Stomach (tissue), 9 donors: ENCODE measurements around the gene PPP4C. TPM values are rescaled to one million over a fixed set of nuclear protein-coding genes. Genes with fewer than 3 reads are reported as not detected.
A peak's percentile ranks its signal among the peaks of the same experiment; 100 is the strongest.

Experiments used
- DNase-seq, 2 donors: peaks; one replicate each; pipeline versions ENCODE4 v3.0.0 to v3.0.0-alpha.2; 2013 to 2019
- H3K27ac ChIP-seq, 5 donors: fragments of 200-600 bp in 4 of 5; sonication (generic) in 4 of 5; one replicate each; pipeline ENCODE4 v1.5.1; 2013 to 2019; ENCODE audit warnings: mild to moderate bottlenecking in 1 of 5, moderate library complexity in 1 of 5
- H3K27me3 ChIP-seq, 3 donors: fragments of 200-600 bp; sonication (generic); one replicate each; pipeline ENCODE4 v1.5.1; 2017 to 2019; ENCODE audit warnings: mixed run types in 1 of 3
- H3K36me3 ChIP-seq, 4 donors: fragments of 200-600 bp; sonication (generic); 1 replicate in 3 of 4; 2 replicates in 1 of 4; pipeline ENCODE4 v1.5.1; 2016 to 2019
- H3K4me1 ChIP-seq, 4 donors: fragments of 200-600 bp; sonication (generic); one replicate each; pipeline ENCODE4 v1.5.1; 2016 to 2019
- H3K4me3 ChIP-seq, 4 donors: fragments of 200-600 bp; sonication (generic) in 3 of 4; one replicate each; pipeline ENCODE4 v1.5.1; 2016 to 2019; ENCODE audit warnings: mild to moderate bottlenecking in 1 of 4
- H3K9me3 ChIP-seq, 4 donors: fragments of 200-600 bp; sonication (generic); one replicate each; pipeline ENCODE4 v1.5.1; 2016 to 2019
- EP300 ChIP-seq: sonication (generic); formaldehyde crosslinking; IDR thresholded peaks from one replicate; pipeline ENCODE4 v1.6.1; 2017; ENCODE audit warnings: antibody characterized with exemption
- POLR2A ChIP-seq, 4 donors: fragments of 450-650 bp; IDR thresholded peaks; one replicate each; pipeline ENCODE4 v1.6.1; 2016; ENCODE audit warnings: antibody characterized with exemption in 4 of 4, control low read depth in 2 of 4, mild to moderate bottlenecking in 1 of 4, moderate library complexity in 1 of 4
- POLR2AphosphoS5 ChIP-seq, 3 donors: sonication (generic); formaldehyde crosslinking; IDR thresholded peaks; one replicate each; pipeline ENCODE4 v1.6.1; 2016; ENCODE audit warnings: antibody characterized with exemption in 3 of 3
- WGBS, 5 donors: extraction: QIAGEN DNeasy Blood & Tissue Kit in 3 of 5; methylation state at CpG; one replicate each; pipeline versions ENCODE4 v1.1.5 to v1.1.7; 2013 to 2018; 5-methylcytosine and 5-hydroxymethylcytosine counted together
- intact Hi-C: fragments of 100-400 bp; cut with DNase I; formaldehyde crosslinking; loops from one replicate; pipeline ENCODE4 v1.15.1; 2023; ENCODE audit warnings: low total_unique reads
- polyA plus RNA-seq, 3 donors: library from polyadenylated mRNA; stranded (reverse); fragments of 200-250 nt; gene quantifications; one replicate each; pipeline ENCODE4 v1.2.3, GENCODE V29; 2013
- total RNA-seq, 5 donors: library from RNA; depleted of rRNA; stranded (reverse); fragments of >200 nt; gene quantifications; one replicate each; pipeline versions ENCODE4 v1.1.0 to v1.2.3, GENCODE V29; 2014 to 2016
- TF ChIP-seq, protein P1 (sequence below), 7 experiments: fragments of 450-650 bp in 4 of 7; fragments of 200-600 bp in 3 of 7; sonication (generic) in 3 of 7; IDR thresholded peaks; one replicate each; pipeline ENCODE4 v1.5.1; 2016 to 2019; ENCODE audit warnings: antibody characterized with exemption in 7 of 7, control low read depth in 2 of 7, mild to moderate bottlenecking in 1 of 7
- donor health status: healthy with polysubstance abuse.
- donor health status: Bipolar disorder and iron deficiency.
- donor health status: healthy.

The PPP4C gene
- total and polyA plus RNA-seq, 8 donors, result 21.4 to 118 (median 74.2) TPM

DNA sequence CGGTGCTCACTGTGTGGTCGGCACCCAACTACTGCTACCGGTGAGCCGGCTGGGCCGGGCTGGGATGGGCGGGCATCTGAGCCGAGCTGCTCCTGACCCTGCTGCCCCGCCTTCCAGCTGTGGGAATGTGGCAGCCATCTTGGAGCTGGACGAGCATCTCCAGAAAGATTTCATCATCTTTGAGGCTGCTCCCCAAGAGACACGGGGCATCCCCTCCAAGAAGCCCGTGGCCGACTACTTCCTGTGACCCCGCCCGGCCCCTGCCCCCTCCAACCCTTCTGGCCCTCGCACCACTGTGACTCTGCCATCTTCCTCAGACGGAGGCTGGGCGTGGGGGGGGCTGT is 9.0 kb downstream of the PPP4C start:
- no peak overlapping the region for H3K4me3 ChIP-seq
- peaks cover 50 to 73% (median 66%) of the 10 kb centered on the region in 4 donors for H3K36me3 ChIP-seq
- no peak for TF ChIP-seq POLR2AphosphoS5 (IDR thresholded peaks at IDR 0.05)
- TF ChIP-seq, protein P1, sequence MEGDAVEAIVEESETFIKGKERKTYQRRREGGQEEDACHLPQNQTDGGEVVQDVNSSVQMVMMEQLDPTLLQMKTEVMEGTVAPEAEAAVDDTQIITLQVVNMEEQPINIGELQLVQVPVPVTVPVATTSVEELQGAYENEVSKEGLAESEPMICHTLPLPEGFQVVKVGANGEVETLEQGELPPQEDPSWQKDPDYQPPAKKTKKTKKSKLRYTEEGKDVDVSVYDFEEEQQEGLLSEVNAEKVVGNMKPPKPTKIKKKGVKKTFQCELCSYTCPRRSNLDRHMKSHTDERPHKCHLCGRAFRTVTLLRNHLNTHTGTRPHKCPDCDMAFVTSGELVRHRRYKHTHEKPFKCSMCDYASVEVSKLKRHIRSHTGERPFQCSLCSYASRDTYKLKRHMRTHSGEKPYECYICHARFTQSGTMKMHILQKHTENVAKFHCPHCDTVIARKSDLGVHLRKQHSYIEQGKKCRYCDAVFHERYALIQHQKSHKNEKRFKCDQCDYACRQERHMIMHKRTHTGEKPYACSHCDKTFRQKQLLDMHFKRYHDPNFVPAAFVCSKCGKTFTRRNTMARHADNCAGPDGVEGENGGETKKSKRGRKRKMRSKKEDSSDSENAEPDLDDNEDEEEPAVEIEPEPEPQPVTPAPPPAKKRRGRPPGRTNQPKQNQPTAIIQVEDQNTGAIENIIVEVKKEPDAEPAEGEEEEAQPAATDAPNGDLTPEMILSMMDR (IDR thresholded peaks at IDR 0.05), result no peak
- no peak for TF ChIP-seq EP300
- no peak for TF ChIP-seq POLR2A (IDR thresholded peaks at IDR 0.05)
- H3K9me3 ChIP-seq, result no peaks in the 10 kb centered on the region
- H3K27ac ChIP-seq, result peak overlapping the region in 3 of 5 donors; percentile 3 to 31 (median 11)
- 57 to 71% (median 67%) methylated on average over 13 to 17 of the region's 17 CpGs for WGBS, 5 donors
- peak in 1 of 2 donors; percentile 23 for DNase-seq
- H3K4me1 ChIP-seq, result peaks cover 4 to 31% (median 11%) of the 10 kb centered on the region in 4 donors
- intact Hi-C loops, result no loop called here
- H3K27me3 ChIP-seq, result no peaks in the 10 kb centered on the region

DNA sequence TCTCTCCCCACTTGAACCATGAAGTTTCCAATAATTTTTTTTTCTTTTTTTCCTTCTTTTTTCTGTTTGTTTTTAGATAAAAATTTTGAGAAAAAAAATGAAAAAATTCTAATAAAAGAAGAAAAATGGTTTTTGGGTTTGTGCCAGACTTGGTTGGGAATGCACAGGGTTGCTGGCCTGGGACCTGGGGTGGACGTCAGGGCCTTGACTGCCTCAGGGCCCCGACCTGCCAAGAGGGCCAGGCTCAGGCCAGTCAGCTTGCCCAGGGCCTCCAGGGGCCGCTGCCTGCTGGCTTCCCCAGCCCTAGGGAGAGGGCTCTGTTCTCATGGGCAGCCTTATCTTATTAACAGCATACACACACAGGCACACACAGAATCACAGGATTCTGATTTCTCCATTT is 9.5 kb downstream of the PPP4C start:
- TF ChIP-seq, protein P1 (IDR thresholded peaks at IDR 0.05), result no peak
- Histone ChIP-seq H3K9me3 (no peaks in the 10 kb centered on the region), H3K27ac (peak overlapping the region in 3 of 5 donors; percentile 3 to 31 (median 11)), H3K4me3 (no peak overlapping the region), H3K27me3 (no peaks in the 10 kb centered on the region), H3K4me1 (peaks cover 4 to 32% (median 10%) of the 10 kb centered on the region in 4 donors), H3K36me3 (peaks cover 47 to 70% (median 62%) of the 10 kb centered on the region in 4 donors)
- 44 to 78% (median 59%) methylated on average over 3 of the region's 3 CpGs for WGBS, 5 donors
- intact Hi-C loops, result no loop called here
- DNase-seq, result no peak

DNA sequence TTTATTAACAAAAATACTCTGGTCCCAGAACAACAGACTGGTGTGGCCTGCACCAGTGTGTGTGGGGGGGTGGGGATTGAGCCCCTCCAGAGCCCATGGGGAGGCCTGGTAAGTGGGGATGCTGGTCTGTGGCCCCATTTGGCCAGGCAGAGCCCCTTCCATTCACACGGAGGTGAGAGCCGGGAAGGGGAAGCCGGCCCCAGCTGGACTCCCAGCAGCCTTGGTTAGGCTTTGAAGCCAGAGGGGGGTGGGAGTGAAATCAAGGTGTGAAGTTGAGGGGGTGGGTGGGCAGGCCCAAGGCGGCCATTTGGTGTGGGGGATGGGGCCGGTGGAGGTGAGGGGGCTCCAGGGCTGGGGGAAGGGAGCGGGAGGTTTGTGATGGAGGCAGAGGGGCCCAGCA is 10.0 kb downstream of the PPP4C start:
- H3K27ac ChIP-seq, result peak overlapping the region in 1 of 5 donors; percentile 34
- peaks cover under 1 to 35% (median 8%) of the 10 kb centered on the region in 4 donors for H3K4me1 ChIP-seq
- intact Hi-C loops, result no loop called here
- no peaks in the 10 kb centered on the region for H3K9me3 ChIP-seq
- no peak for DNase-seq
- no peak for TF ChIP-seq POLR2AphosphoS5 (IDR thresholded peaks at IDR 0.05)
- no peak for TF ChIP-seq POLR2A (IDR thresholded peaks at IDR 0.05)
- TF ChIP-seq, protein P1 (IDR thresholded peaks at IDR 0.05), result no peak
- TF ChIP-seq EP300, result no peak
- no peaks in the 10 kb centered on the region for H3K27me3 ChIP-seq
- H3K36me3 ChIP-seq, result peaks cover 43 to 64% (median 57%) of the 10 kb centered on the region in 4 donors
- 76 to 85% (median 81%) methylated on average over 3 to 6 of the region's 6 CpGs for WGBS, 5 donors
- no peak overlapping the region for H3K4me3 ChIP-seq

DNA sequence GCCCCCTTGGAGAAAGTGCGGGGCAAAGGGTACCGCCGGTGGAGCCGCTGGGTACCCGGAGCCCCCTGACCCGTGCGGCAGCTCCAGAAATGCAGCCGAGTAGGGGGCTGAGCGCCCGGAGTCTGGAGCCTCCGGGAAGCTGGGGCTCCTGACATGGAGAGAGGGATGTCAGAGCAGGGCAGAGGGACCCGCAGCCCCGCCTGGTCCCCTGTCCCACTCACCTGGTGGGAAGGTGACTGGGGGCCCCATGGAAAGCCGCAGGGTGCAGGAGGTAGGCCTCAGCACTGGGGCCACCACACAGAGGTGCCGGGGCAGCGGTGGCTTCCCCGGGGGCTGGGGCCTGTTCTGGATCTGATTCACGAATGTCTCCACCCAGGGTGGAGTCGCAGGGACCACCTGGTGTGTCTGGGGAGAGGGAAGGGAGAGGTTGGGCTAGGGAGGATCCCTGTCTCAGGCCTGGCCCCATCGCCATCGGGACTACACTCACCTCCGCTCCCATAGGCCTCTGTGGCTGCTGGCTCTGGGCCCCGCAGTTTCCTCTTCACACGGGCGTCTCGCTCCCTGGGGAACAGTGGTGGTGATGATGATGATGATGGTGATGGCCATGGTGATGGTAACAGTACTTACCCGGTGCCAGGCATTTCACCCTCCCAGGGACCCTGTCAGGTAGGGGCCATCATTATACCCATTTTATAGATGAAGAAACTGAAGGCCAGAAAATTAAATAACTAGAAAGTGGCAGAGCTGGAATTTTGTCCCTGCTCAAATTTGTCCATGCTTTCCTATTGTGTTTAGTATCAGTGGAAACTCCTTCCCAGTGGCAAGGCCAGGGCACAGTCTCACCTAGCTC is 10.7 kb downstream of the PPP4C start:
- Histone ChIP-seq H3K27me3 (no peaks in the 10 kb centered on the region), H3K36me3 (peaks cover 36 to 57% (median 50%) of the 10 kb centered on the region in 4 donors), H3K9me3 (no peaks in the 10 kb centered on the region), H3K4me1 (peaks cover 7 to 35% (median 10%) of the 10 kb centered on the region in 4 donors), H3K4me3 (no peak overlapping the region), H3K27ac (peak overlapping the region in 2 of 5 donors; percentile 26 to 34)
- TF ChIP-seq POLR2A (IDR thresholded peaks at IDR 0.05) (no peak), POLR2AphosphoS5 (IDR thresholded peaks at IDR 0.05) (no peak)
- TF ChIP-seq, protein P1 (IDR thresholded peaks at IDR 0.05), result no peak
- DNase-seq, result no peak
- 80 to 86% (median 83%) methylated on average over 20 to 27 of the region's 27 CpGs for WGBS, 5 donors
- intact Hi-C loops, result no loop called here
